Endodermal cell (in vitro differentiated cells): ENCODE measurements around the gene PYCR2. TPM values are rescaled to one million over a fixed set of nuclear protein-coding genes. Genes with fewer than 3 reads are reported as not detected.

Experiments
- DNase-seq: peaks from one replicate; pipeline ENCODE4 v3.0.0-alpha.2; 2017
- H3K27ac ChIP-seq: 2 replicates; pipeline ENCODE4 v1.5.1; 2013; ENCODE audit warnings: mild to moderate bottlenecking, low read depth, low read length, moderate library complexity
- H3K27me3 ChIP-seq: 2 replicates; pipeline ENCODE4 v1.6.1; 2013; ENCODE audit warnings: mild to moderate bottlenecking, low read length, moderate library complexity; ENCODE audit not compliant: insufficient read depth, control insufficient read depth, poor library complexity, severe bottlenecking
- H3K36me3 ChIP-seq: 2 replicates; pipeline ENCODE4 v1.7.0; 2013; ENCODE audit warnings: mild to moderate bottlenecking, low read length, moderate library complexity; ENCODE audit not compliant: control insufficient read depth, insufficient read depth
- H3K4me1 ChIP-seq: one replicate; pipeline ENCODE4 v1.7.0; 2013; ENCODE audit warnings: low read length; ENCODE audit not compliant: control insufficient read depth, insufficient read depth
- H3K4me3 ChIP-seq: 2 replicates; pipeline ENCODE4 v1.5.1; 2013; ENCODE audit warnings: mild to moderate bottlenecking, low read length, moderate library complexity
- H3K9ac ChIP-seq: 2 replicates; pipeline ENCODE4 v1.6.1; 2013; ENCODE audit warnings: mild to moderate bottlenecking, low read length, moderate library complexity; ENCODE audit not compliant: poor library complexity, severe bottlenecking; ENCODE audit errors: extremely low read depth
- H3K9me3 ChIP-seq: 2 replicates; pipeline ENCODE4 v1.6.1; 2013; ENCODE audit warnings: mild to moderate bottlenecking, low read length, moderate library complexity; ENCODE audit not compliant: control insufficient read depth
- H3K27ac Mint-ChIP-seq: 2 replicates; pipeline ENCODE4 v1.8.0; 2020; ENCODE audit warnings: mixed read lengths
- H3K27me3 Mint-ChIP-seq: 2 replicates; pipeline ENCODE4 v1.8.0; 2021; ENCODE audit warnings: mild to moderate bottlenecking, mixed read lengths; ENCODE audit not compliant: insufficient read depth
- H3K36me3 Mint-ChIP-seq: 2 replicates; pipeline ENCODE4 v1.8.0; 2020; ENCODE audit warnings: low read depth, mixed read lengths
- H3K4me1 Mint-ChIP-seq: 2 replicates; pipeline ENCODE4 v1.8.0; 2020; ENCODE audit warnings: mixed read lengths
- H3K4me3 Mint-ChIP-seq: 2 replicates; pipeline ENCODE4 v1.8.0; 2020; ENCODE audit warnings: mild to moderate bottlenecking, moderate library complexity, mixed read lengths
- H3K9me3 Mint-ChIP-seq: 2 replicates; pipeline ENCODE4 v1.8.0; 2020; ENCODE audit warnings: mild to moderate bottlenecking, mixed read lengths
- WGBS, 2 experiments: methylation state at CpG; one replicate each; pipeline versions ENCODE4 v1.1.5 to v1.1.7; 2013; ENCODE audit warnings: missing lambda C conversion rate in 2 of 2, mixed read lengths in 1 of 2; ENCODE audit not compliant: insufficient coverage in 1 of 2, insufficient read length in 1 of 2; 5-methylcytosine and 5-hydroxymethylcytosine counted together
- total RNA-seq, 2 donors: library from RNA; stranded (reverse); fragmentation: NEBNext Ultra II Directional in 1 of 2; extraction: Animal tissue kit (Norgen Biotek cat#: 25700) in 1 of 2; gene quantifications; 2 replicates in 1 of 2; 3 replicates in 1 of 2; pipeline ENCODE4 v1.2.1, GENCODE V29; 2021
- TF ChIP-seq, protein P1 (sequence below): fragments of 200-600 bp; sonication (generic); conservative IDR thresholded peaks from 2 replicates; pipeline ENCODE4 v1.5.0; 2021; ENCODE audit warnings: antibody characterized with exemption, mild to moderate bottlenecking

PYCR2 gene
- total RNA-seq, 2 donors from 2014 or later = 94.5 to 101 TPM

- H3K27me3 Mint-ChIP-seq = no peaks in the 10 kb centered on the region
These were observed 42.7 kb downstream of the PYCR2 start for GRCh38 chr1:225881081-225881958.

DNA sequence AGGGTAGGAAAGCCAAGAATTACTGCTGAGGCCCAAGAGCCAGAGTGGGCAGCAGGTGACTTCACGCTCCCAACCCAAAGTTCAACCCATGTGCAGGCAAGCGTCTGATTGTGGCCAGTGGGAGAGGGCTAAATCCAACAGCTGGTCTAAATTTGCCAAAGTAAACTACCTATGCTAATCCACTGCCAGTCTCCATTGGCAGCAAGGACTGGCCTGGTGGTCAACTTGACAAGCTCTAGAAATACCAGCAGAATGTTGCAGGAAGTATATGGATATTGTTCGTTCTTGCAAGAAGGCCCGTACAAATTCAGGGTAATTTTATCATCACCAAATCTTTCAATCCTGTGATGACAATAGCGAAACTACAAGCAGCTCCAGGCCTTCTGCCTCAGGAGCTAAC lies 43.4 kb downstream of the PYCR2 start:
- 74 to 80% methylated on average over 3 to 5 of the region's 5 CpGs for WGBS, 2 experiments
- H3K4me1 Mint-ChIP-seq = peaks cover 53% of the 10 kb centered on the region
- H3K9me3 Mint-ChIP-seq = no peaks in the 10 kb centered on the region
- H3K4me3 Mint-ChIP-seq = peak overlapping the region; percentile 87
- peak overlapping the region; percentile 98 for H3K27ac Mint-ChIP-seq
- DNase-seq = no peak
- Histone ChIP-seq H3K9ac (peak overlapping the region; percentile 94), H3K27me3 (no peaks in the 10 kb centered on the region), H3K36me3 (peaks cover 40% of the 10 kb centered on the region), H3K4me3 (peak overlapping the region; percentile 90), H3K9me3 (no peaks in the 10 kb centered on the region), H3K27ac (no peak overlapping the region), H3K4me1 (peaks cover 27% of the 10 kb centered on the region)
- H3K36me3 Mint-ChIP-seq = peaks cover 19% of the 10 kb centered on the region
- TF ChIP-seq, protein P1, sequence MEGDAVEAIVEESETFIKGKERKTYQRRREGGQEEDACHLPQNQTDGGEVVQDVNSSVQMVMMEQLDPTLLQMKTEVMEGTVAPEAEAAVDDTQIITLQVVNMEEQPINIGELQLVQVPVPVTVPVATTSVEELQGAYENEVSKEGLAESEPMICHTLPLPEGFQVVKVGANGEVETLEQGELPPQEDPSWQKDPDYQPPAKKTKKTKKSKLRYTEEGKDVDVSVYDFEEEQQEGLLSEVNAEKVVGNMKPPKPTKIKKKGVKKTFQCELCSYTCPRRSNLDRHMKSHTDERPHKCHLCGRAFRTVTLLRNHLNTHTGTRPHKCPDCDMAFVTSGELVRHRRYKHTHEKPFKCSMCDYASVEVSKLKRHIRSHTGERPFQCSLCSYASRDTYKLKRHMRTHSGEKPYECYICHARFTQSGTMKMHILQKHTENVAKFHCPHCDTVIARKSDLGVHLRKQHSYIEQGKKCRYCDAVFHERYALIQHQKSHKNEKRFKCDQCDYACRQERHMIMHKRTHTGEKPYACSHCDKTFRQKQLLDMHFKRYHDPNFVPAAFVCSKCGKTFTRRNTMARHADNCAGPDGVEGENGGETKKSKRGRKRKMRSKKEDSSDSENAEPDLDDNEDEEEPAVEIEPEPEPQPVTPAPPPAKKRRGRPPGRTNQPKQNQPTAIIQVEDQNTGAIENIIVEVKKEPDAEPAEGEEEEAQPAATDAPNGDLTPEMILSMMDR = no peak
- H3K27me3 Mint-ChIP-seq = no peaks in the 10 kb centered on the region

More at GRCh38 chr1:225881081-225881958, 42.7 kb downstream of the PYCR2 start:
- Mint-ChIP-seq H3K9me3 (no peaks in the 10 kb centered on the region), H3K36me3 (peaks cover 15% of the 10 kb centered on the region), H3K4me1 (peaks cover 50% of the 10 kb centered on the region), H3K27ac (peak overlapping the region; percentile 98), H3K4me3 (peak overlapping the region; percentile 87)
- DNase-seq = peak; percentile 83
- Histone ChIP-seq H3K9ac (peak overlapping the region; percentile 94), H3K36me3 (peaks cover 35% of the 10 kb centered on the region), H3K9me3 (no peaks in the 10 kb centered on the region), H3K4me3 (peak overlapping the region; percentile 90), H3K27ac (no peak overlapping the region), H3K27me3 (no peaks in the 10 kb centered on the region), H3K4me1 (peaks cover 27% of the 10 kb centered on the region)
- 6 to 15% methylated on average over 15 to 25 of the region's 25 CpGs for WGBS, 2 experiments
- TF ChIP-seq, protein P1 = no peak

GRCh38 chr1:225880222-225880588 lies 43.8 kb downstream of the PYCR2 start:
- Mint-ChIP-seq H3K9me3 (no peaks in the 10 kb centered on the region), H3K36me3 (peaks cover 22% of the 10 kb centered on the region)

More at GRCh38 chr1:225880222-225880588, 43.8 kb downstream of the PYCR2 start:
- peaks cover 44% of the 10 kb centered on the region for H3K36me3 ChIP-seq
- peaks cover 27% of the 10 kb centered on the region for H3K4me1 ChIP-seq
- DNase-seq = no peak
- no peaks in the 10 kb centered on the region for H3K9me3 ChIP-seq
- H3K9ac ChIP-seq = peak overlapping the region; percentile 94
- no peaks in the 10 kb centered on the region for H3K27me3 ChIP-seq
- no peak overlapping the region for H3K27ac ChIP-seq
- Mint-ChIP-seq H3K27me3 (no peaks in the 10 kb centered on the region), H3K27ac (peak overlapping the region; percentile 98), H3K4me3 (peak overlapping the region; percentile 87), H3K4me1 (peaks cover 53% of the 10 kb centered on the region)
- WGBS, 2 experiments = 20 to 81% methylated on average over 1 to 2 of the region's 2 CpGs
- peak overlapping the region; percentile 90 for H3K4me3 ChIP-seq
- TF ChIP-seq, protein P1 = no peak
